ENCODE results near the gene RERE.

The RERE gene

DNA sequence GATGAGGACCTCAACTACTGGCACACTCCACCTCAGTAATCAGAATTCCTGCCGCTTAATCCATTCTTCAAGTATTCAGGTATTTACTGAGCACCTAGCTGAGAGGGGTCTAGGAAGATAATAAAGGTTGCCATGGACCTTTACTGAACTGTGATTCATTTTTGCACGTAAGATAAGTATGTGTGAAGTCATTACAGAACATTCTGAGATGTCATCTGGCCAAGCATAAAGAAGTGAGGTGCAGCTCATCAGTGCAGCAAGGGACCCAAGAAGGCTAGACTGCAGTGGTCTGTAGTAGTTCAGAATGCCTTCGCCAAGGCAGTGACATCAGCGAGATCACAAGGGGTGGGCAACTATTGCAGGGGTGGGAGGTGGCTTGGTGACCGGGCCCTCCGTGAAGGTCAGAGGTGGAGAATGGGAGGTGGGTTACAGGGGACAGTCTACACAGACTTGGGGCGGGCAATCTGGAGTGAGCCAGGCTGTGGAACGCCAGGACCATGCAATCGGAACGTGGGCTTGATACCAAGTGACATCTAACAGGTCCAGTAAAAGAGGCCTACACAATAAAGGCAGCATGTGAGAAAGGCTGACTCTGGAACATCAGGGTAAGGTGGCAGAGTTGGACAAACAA, 392.2 kb downstream of the RERE start:
- no peak for DNase-seq (ENCODE audit: low spot score)
- TF ChIP-seq, protein P1, sequence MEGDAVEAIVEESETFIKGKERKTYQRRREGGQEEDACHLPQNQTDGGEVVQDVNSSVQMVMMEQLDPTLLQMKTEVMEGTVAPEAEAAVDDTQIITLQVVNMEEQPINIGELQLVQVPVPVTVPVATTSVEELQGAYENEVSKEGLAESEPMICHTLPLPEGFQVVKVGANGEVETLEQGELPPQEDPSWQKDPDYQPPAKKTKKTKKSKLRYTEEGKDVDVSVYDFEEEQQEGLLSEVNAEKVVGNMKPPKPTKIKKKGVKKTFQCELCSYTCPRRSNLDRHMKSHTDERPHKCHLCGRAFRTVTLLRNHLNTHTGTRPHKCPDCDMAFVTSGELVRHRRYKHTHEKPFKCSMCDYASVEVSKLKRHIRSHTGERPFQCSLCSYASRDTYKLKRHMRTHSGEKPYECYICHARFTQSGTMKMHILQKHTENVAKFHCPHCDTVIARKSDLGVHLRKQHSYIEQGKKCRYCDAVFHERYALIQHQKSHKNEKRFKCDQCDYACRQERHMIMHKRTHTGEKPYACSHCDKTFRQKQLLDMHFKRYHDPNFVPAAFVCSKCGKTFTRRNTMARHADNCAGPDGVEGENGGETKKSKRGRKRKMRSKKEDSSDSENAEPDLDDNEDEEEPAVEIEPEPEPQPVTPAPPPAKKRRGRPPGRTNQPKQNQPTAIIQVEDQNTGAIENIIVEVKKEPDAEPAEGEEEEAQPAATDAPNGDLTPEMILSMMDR (IDR thresholded peaks at IDR 0.05; ENCODE audit: extremely low read depth, missing control alignments) = no peak

DNA sequence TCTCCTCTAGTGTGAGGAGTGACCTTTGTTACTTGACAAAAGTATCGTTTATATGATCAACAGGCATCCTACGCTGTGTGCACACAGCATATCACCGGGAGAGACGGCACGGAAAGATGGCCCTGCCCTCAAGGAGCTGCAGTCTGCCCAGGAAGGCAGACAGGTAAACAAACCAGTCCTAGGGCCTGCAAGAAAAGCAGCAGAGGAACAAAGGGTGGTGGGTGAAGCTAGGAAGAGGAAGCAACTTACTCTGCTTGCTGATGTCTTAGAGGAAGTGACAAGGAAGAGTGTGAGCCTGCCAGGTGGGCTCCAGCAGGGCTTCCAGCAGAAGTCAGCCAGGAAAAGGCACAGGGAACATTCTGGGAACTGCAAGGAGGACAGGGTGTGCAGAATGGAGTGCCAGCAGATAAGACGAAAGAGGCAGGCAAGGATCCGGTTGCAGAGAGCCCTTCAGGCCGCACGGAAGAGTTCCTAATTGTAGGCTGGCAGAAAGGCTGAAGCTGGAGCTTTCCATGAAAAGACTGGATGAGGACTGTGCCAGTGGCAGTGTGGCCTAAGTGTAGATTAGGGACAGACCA, 392.8 kb downstream of the RERE start:
- DNase-seq (ENCODE audit: low spot score) = peak; percentile 57
- TF ChIP-seq, protein P1 (IDR thresholded peaks at IDR 0.05; ENCODE audit: extremely low read depth, missing control alignments) = no peak

DNA sequence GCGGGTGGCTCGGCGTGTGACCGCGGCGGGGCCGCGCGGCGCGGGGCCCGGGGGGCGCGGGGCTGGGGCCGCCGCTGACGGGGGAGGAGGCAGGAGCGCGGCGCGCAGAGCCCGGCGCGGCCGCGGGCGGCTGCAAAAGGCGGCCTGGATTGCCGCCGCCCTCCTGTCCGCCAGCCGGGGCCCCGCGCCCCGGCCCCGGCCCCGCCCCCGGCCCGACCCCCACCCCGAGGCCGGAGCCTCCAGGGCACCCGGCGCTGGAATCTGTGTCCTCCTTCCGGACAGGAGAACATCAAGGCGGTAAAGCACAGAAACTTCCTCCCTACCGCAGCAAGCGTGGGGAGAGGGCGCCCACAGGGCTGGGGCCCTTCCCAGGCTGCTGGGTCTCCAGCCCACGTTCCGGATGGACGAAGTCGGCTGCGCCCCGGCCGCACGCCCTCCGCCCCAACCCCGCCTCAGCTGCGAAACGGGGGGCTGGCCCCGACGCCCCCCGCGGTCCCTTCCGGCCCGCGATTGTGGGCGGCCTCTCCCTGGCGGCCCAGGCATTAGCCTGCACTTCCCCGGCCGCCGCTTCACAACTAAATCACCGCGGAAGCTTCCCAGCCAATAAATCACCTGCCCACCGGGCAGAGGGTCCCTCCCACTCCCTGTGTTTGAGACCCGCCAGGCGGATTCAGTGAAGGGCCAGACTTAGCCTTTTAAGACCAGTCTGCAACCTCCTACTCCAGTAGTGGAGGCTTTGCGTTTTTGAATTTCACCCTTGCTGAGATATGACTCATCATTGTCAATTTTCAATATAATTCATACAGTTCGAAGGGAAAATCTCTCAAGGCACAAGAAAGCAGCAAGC, 393.5 kb downstream of the RERE start:
- peak; percentile 79 for DNase-seq (ENCODE audit: low spot score)
- TF ChIP-seq, protein P1 (IDR thresholded peaks at IDR 0.05; ENCODE audit: extremely low read depth, missing control alignments) = no peak

DNA sequence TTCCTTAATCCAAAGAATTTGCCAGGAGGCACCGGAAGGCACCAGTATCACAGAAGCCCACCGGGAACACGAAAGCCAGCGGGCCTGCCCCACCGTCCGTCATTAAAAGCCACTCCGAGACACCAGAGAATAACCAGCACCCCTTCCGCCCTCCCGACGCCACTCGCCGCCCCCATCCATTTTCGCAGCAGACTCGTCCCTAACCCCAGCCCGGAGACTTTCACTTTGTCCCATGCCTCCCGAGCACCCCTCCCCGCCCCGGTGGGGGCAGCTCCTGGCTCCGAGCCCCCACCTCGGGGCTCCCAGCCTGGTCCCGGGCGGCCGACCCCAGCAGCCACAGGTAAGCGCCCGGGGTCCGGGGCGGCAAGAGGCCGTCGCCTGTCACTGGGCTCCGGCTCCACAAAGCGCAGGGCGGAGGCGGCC, 394.2 kb downstream of the RERE start:
- peak; percentile 64 for DNase-seq (ENCODE audit: low spot score)
- TF ChIP-seq, protein P1 (IDR thresholded peaks at IDR 0.05; ENCODE audit: extremely low read depth, missing control alignments) = no peak

DNA sequence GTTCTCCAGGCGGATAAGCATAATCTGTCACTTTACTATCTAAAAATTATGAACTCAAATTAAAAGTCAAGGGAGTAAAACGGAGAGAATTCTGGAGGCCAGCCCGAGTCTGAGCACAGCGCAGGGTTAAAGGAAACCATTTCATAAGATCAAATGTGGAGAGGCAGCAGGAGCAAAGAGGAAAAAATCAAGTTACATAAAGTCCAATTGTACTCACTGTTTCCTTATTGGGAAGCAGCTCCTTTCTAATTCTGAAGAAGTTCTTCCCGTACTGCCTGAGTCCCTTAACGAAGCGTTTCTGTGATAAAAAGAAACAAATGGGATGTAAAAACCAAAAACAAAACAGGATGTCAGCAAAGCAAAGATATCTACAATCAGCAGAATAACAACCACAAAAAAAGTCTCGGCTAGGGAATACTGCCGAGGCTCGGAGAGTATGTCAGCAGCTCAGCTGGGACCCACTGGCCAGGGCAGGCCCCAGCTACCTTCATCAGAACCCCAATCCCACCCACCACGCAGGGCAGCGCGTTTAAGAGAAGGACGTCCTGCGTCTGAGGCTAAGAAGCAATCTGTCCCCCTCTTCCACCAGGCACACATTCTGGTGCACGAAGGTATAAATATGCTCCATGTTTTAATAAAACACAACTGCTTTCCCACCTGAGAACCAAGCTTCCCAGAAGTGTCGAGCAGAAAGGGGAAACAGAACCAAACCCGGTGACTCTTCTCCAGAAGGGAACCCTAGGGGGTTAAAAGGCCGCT, 394.8 kb downstream of the RERE start:
- no peak for DNase-seq (ENCODE audit: low spot score)
- TF ChIP-seq, protein P1 (IDR thresholded peaks at IDR 0.05; ENCODE audit: extremely low read depth, missing control alignments) = no peak

DNA sequence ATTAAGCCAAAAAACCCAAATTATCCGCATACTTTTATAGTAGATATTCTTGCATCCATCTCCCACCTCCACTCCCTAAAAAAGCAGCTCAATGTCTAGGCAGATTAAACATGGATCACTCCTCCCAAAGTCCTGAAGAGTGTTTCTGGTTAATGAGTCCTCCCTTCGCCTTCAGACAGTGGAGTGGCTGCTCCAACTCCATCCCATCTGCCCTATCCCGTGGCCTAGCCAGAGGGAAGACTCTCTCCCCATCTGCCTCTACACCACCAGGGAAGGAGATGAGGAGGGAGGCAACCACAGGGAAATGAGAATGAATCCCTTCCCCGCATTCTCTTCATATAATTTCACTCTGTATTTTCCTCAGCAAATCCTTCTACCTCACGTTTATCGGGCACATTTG, 395.7 kb downstream of the RERE start:
- TF ChIP-seq, protein P1 (IDR thresholded peaks at IDR 0.05; ENCODE audit: extremely low read depth, missing control alignments) = no peak
- no peak for DNase-seq (ENCODE audit: low spot score)
